ENCODE measurements around the gene SMCO4. TPM values are rescaled to one million over a fixed set of nuclear protein-coding genes. Genes with fewer than 3 reads are reported as not detected.
A peak's percentile ranks its signal among the peaks of the same experiment; 100 is the strongest.

The SMCO4 gene
- total RNA-seq, 8 experiments from 2014 or later, result 1.1 to 19.2 (median 5.8) TPM

- WGBS, 10 experiments, result 70 to 100% (median 83%) methylated on average over 1 to 3 of the region's 3 CpGs; no CpG with 5 or more reads in 3 of the 10 experiments
- in situ Hi-C loops (cut with MboI; ENCODE audit: low pct_unique_long_range_greater_than_20kb in 2 of 9, low sequenced_read_pairs in 9 of 9, unreplicated experiment in 9 of 9), result no loop called here
These were observed 37.5 kb downstream of the SMCO4 start for GRCh38 chr11:93505703-93506102.

GRCh38 chr11:93504110-93505095 is 38.8 kb downstream of the SMCO4 start:
- 50 to 100% (median 85%) methylated on average over 1 to 3 of the region's 3 CpGs; no CpG with 5 or more reads in 2 of the 10 experiments for WGBS, 10 experiments
- in situ Hi-C loops (cut with MboI; ENCODE audit: low pct_unique_long_range_greater_than_20kb in 2 of 9, low sequenced_read_pairs in 9 of 9, unreplicated experiment in 9 of 9), result no loop called here
- Histone ChIP-seq H3K4me1 (replicated peaks in 1 of 2) (no peaks in the 10 kb centered on the region), H3K27ac (no peak overlapping the region), H3K4me3 (no peak overlapping the region)
- ATAC-seq (replicated peaks in 6 of 8), result no peak

More at GRCh38 chr11:93505703-93506102, 37.5 kb downstream of the SMCO4 start:
- Histone ChIP-seq H3K27ac (no peak overlapping the region), H3K4me3 (no peak overlapping the region), H3K4me1 (replicated peaks in 1 of 2) (no peaks in the 10 kb centered on the region)
- no peak for ATAC-seq (replicated peaks in 6 of 8)

GRCh38 chr11:93501856-93502255 is 41.3 kb downstream of the SMCO4 start:
- in situ Hi-C loops (cut with MboI; ENCODE audit: low pct_unique_long_range_greater_than_20kb in 2 of 9, low sequenced_read_pairs in 9 of 9, unreplicated experiment in 9 of 9), result no loop called here
- no peak for ATAC-seq (replicated peaks in 6 of 8)
- Histone ChIP-seq H3K4me3 (no peak overlapping the region), H3K27ac (no peak overlapping the region), H3K4me1 (replicated peaks in 1 of 2) (no peaks in the 10 kb centered on the region)
- 50 to 100% (median 80%) methylated on average over 1 to 2 of the region's 2 CpGs; no CpG with 5 or more reads in 5 of the 10 experiments for WGBS, 10 experiments

- no peaks in the 10 kb centered on the region for H3K4me1 ChIP-seq (replicated peaks in 1 of 2)
- 20 to 100% (median 100%) methylated on average over 1 to 3 of the region's 5 CpGs; no CpG with 5 or more reads in 3 of the 10 experiments for WGBS, 10 experiments
- in situ Hi-C loops (cut with MboI; ENCODE audit: low pct_unique_long_range_greater_than_20kb in 2 of 9, low sequenced_read_pairs in 9 of 9, unreplicated experiment in 9 of 9), result no loop called here
- ATAC-seq (replicated peaks in 6 of 8), result no peak
- no peak overlapping the region for H3K4me3 ChIP-seq
- H3K27ac ChIP-seq, result no peak overlapping the region
These were observed 42.4 kb downstream of the SMCO4 start for GRCh38 chr11:93500759-93501158.

GRCh38 chr11:93498641-93499040 is 44.5 kb downstream of the SMCO4 start:
- WGBS, 10 experiments, result 0 to 100% (median 77%) methylated on average over 1 to 8 of the region's 9 CpGs; no CpG with 5 or more reads in 2 of the 10 experiments
- Histone ChIP-seq H3K4me3 (no peak overlapping the region), H3K27ac (no peak overlapping the region), H3K4me1 (replicated peaks in 1 of 2) (no peaks in the 10 kb centered on the region)
- in situ Hi-C loops (cut with MboI; ENCODE audit: low pct_unique_long_range_greater_than_20kb in 2 of 9, low sequenced_read_pairs in 9 of 9, unreplicated experiment in 9 of 9), result no loop called here
- no peak for ATAC-seq (replicated peaks in 6 of 8)

GRCh38 chr11:93498161-93498560 is 45.0 kb downstream of the SMCO4 start:
- no peaks in the 10 kb centered on the region for H3K4me1 ChIP-seq (replicated peaks in 1 of 2)
- no peak overlapping the region for H3K27ac ChIP-seq
- peak in 3 of 8 experiments; percentile 33 to 47 (median 37) for ATAC-seq (replicated peaks in 6 of 8)
- in situ Hi-C loops (cut with MboI; ENCODE audit: low pct_unique_long_range_greater_than_20kb in 2 of 9, low sequenced_read_pairs in 9 of 9, unreplicated experiment in 9 of 9), result no loop called here
- 20 to 83% (median 58%) methylated on average over 1 to 4 of the region's 4 CpGs; no CpG with 5 or more reads in 6 of the 10 experiments for WGBS, 10 experiments
- H3K4me3 ChIP-seq, result no peak overlapping the region

GRCh38 chr11:93497596-93497995 is 45.6 kb downstream of the SMCO4 start:
- WGBS, 10 experiments, result 80 to 100% (median 94%) methylated on average over 2 of the region's 2 CpGs; no CpG with 5 or more reads in 5 of the 10 experiments
- in situ Hi-C loops (cut with MboI; ENCODE audit: low pct_unique_long_range_greater_than_20kb in 2 of 9, low sequenced_read_pairs in 9 of 9, unreplicated experiment in 9 of 9), result no loop called here
- ATAC-seq (replicated peaks in 6 of 8), result no peak
- H3K27ac ChIP-seq, result no peak overlapping the region
- H3K4me3 ChIP-seq, result no peak overlapping the region
- no peaks in the 10 kb centered on the region for H3K4me1 ChIP-seq (replicated peaks in 1 of 2)

- no peak overlapping the region for H3K4me3 ChIP-seq
- ATAC-seq (replicated peaks in 6 of 8), result peak in 3 of 8 experiments; percentile 51 to 84 (median 77)
- WGBS, 10 experiments, result 71 to 100% (median 85%) methylated on average over 2 to 4 of the region's 4 CpGs; no CpG with 5 or more reads in 4 of the 10 experiments
- H3K27ac ChIP-seq, result no peak overlapping the region
- no peaks in the 10 kb centered on the region for H3K4me1 ChIP-seq (replicated peaks in 1 of 2)
- in situ Hi-C loops (cut with MboI; ENCODE audit: low pct_unique_long_range_greater_than_20kb in 2 of 9, low sequenced_read_pairs in 9 of 9, unreplicated experiment in 9 of 9), result no loop called here
These were observed 48.8 kb downstream of the SMCO4 start for GRCh38 chr11:93494357-93494756.

- 40 to 95% (median 75%) methylated on average over 1 to 4 of the region's 8 CpGs; no CpG with 5 or more reads in 3 of the 10 experiments for WGBS, 10 experiments
- Histone ChIP-seq H3K4me1 (replicated peaks in 1 of 2) (peaks cover 3% of the 10 kb centered on the region in 2 donors), H3K4me3 (no peak overlapping the region), H3K27ac (no peak overlapping the region)
- in situ Hi-C loops (cut with MboI; ENCODE audit: low pct_unique_long_range_greater_than_20kb in 2 of 9, low sequenced_read_pairs in 9 of 9, unreplicated experiment in 9 of 9), result no loop called here
- no peak for ATAC-seq (replicated peaks in 6 of 8)
These were observed 49.8 kb downstream of the SMCO4 start for GRCh38 chr11:93493252-93493897.

- Histone ChIP-seq H3K4me1 (replicated peaks in 1 of 2) (peaks cover 10% of the 10 kb centered on the region in 2 donors), H3K4me3 (no peak overlapping the region), H3K27ac (no peak overlapping the region)
- in situ Hi-C loops (cut with MboI; ENCODE audit: low pct_unique_long_range_greater_than_20kb in 2 of 9, low sequenced_read_pairs in 9 of 9, unreplicated experiment in 9 of 9), result no loop called here
- 70 to 100% (median 93%) methylated on average over 1 to 6 of the region's 8 CpGs; no CpG with 5 or more reads in 1 of the 10 experiments for WGBS, 10 experiments
- ATAC-seq (replicated peaks in 6 of 8), result no peak
These were observed 50.5 kb downstream of the SMCO4 start for GRCh38 chr11:93492464-93493251.

GRCh38 chr11:93491973-93492372 is 51.2 kb downstream of the SMCO4 start:
- Histone ChIP-seq H3K4me1 (replicated peaks in 1 of 2) (peaks cover 14 to 17% of the 10 kb centered on the region in 2 donors), H3K4me3 (no peak overlapping the region), H3K27ac (no peak overlapping the region)
- in situ Hi-C loops (cut with MboI; ENCODE audit: low pct_unique_long_range_greater_than_20kb in 2 of 9, low sequenced_read_pairs in 9 of 9, unreplicated experiment in 9 of 9), result no loop called here
- no peak for ATAC-seq (replicated peaks in 6 of 8)
- WGBS, 10 experiments, result 0 to 100% (median 83%) methylated on average over 1 to 5 of the region's 5 CpGs

- H3K27ac ChIP-seq, result no peak overlapping the region
- in situ Hi-C loops (cut with MboI; ENCODE audit: low pct_unique_long_range_greater_than_20kb in 2 of 9, low sequenced_read_pairs in 9 of 9, unreplicated experiment in 9 of 9), result no loop called here
- peaks cover 20 to 25% of the 10 kb centered on the region in 2 donors for H3K4me1 ChIP-seq (replicated peaks in 1 of 2)
- 36 to 85% (median 59%) methylated on average over 1 to 5 of the region's 5 CpGs; no CpG with 5 or more reads in 1 of the 10 experiments for WGBS, 10 experiments
- no peak overlapping the region for H3K4me3 ChIP-seq
- peak in 1 of 8 experiments; percentile 44 for ATAC-seq (replicated peaks in 6 of 8)
These were observed 52.1 kb downstream of the SMCO4 start for GRCh38 chr11:93490996-93491618.

Measured in motor neuron (in vitro differentiated cells).